ENCODE data around the gene CFAP54.
"Not testable (repeated sequence)": the region's sequence is repeated elsewhere in the genome, so short reads cannot be mapped to it uniquely, and the experiment has no call there.

The CFAP54 gene

DNA sequence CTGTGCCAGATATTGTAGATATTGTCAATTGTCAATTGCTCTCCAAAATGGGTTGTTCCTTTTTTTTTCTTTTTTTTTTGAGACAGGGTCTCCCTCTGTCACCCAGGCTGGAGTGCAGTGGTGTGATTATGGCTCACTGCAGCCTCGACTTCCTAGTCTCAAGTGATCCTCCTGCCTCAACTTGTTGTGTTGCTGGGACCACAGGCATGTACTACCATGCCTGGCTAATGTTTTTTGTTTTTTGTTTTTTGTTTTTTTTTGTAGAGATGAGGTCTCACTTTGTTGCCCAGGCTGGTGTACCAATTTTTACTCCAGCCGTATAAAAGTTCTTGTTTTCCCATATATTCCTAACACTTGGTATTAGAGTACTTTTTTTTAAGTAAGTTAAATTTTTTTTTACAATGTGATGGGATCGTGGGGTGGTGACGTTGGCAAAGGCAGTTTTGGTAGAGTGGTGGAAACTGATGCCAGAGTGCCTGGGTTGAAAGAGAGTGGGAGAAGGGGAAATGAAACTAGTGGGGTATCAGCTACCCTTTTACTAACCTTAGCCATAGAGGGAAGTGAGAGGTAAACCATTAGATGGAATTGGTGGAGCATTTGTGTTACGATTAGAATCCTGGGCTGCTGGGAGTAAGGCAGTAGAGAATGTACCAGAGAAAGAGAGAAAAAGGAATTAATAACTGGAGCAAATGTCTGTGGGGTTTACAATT, 33.0 kb upstream of the CFAP54 start:
- TF ChIP-seq SPI1 (IDR thresholded peaks at IDR 0.05; ENCODE audit: low read depth, low read length) (peak; percentile 99), POU2F2 (IDR thresholded peaks at IDR 0.05; ENCODE audit: low read depth, low read length) (no peak), TAF1 (IDR thresholded peaks at IDR 0.05; ENCODE audit: low read depth, low read length) (no peak)
- DNase-seq (ENCODE audit: insufficient read length, low spot score), result no peak
- FAIRE-seq, result peak; percentile 88

DNA sequence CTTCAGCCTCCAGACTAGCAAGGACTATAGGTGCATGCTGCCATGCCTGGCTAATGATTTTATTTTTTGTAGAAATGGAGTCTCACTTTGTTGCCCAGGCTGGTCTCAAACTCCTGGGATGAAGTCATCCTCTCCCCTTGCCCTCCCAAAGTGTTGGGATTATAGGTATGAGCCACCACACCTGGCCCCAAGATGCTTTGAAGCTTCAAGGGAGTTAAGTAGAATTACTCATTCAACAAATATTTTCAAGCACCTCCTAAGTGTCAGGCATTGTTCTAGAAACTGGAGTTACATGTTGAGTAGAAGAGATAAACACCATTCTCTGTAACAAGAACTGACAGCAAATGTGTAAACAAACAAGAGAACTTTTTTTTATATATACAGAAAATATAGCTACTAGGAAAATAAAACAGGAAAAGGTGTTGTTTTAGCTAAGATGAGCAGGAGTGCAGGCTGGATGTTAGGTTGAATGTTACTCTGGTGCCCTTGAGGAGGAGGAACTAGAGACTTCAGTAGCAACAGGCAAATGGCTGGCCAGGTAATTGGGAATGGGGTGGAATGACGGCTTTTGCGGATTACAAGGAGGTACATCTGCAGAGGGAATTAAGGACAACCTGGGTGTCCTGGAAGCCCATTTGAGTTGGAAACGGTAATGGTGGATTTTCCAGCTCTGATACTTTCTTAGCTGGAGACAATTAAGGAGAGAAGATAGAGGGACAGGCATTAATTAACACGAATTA, 32.0 kb upstream of the CFAP54 start:
- FAIRE-seq (peak; percentile 13), DNase-seq (ENCODE audit: insufficient read length, low spot score) (no peak)
- TF ChIP-seq POLR2A (IDR thresholded peaks at IDR 0.05; ENCODE audit: low read depth, low read length), result no peak
- no peak for TF ChIP-seq POU2F2 (IDR thresholded peaks at IDR 0.05; ENCODE audit: low read depth, low read length)
- TF ChIP-seq POLR2AphosphoS5 (IDR thresholded peaks at IDR 0.05; ENCODE audit: low read depth, low read length), result no peak
- TF ChIP-seq TAF1 (IDR thresholded peaks at IDR 0.05; ENCODE audit: low read depth, low read length), result no peak
- no peak for TF ChIP-seq SPI1 (IDR thresholded peaks at IDR 0.05; ENCODE audit: low read depth, low read length)
- no peak for TF ChIP-seq PAX5 (IDR thresholded peaks at IDR 0.05; ENCODE audit: insufficient read depth, low read length, severe bottlenecking)

DNA sequence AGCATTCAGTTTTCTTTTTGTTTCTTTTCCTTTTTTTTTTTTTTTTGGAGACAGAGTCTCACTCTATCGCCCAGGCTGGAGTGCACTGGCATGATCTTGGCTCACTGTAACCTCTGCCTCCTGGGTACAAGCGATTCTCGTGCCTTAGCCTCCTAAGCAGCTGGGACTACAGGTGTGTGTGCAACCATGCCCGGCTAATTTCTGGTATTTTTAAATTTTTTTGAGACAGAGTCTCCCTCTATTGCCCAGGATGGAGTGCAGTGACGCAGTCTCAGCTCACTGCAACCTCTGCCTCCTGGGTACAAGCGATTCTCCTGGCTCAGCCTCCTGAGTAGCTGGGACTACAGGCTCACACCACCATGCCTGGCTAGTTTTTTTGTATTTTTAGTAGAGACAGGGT, 30.1 kb upstream of the CFAP54 start:
- FAIRE-seq, result not testable (repeated sequence)

DNA sequence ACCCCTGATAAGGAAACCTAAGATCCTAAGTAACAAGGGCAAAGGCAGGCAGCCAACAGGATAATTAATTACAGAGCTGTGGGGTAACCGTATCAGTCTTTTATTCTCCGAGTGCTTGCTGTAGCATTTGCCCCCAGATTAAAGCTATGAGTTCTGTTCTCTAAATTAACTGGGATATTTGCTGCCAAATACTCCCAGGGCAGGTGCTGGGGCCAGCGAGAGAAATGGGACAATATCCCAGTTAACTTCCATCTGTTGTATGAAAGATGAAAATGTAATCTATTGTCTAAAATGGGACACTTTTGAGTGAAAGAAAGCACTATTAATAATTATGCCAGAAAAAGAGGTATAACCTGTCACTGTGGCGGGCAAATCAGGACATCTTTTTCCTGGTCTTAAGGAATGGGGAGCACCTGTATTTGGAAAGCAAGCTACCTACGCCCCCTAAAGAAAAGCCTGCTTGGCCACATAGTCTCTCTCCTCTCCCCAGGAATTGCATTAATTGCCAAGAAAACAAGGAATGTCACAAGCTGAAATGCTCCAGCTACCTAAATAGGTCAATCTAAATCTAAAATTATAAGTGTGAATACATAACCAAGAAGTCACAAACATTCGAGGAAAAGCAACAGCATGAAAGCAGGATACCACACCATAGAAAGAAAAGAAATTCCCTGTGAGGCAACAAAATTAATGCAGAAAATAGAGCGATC, 26.7 kb upstream of the CFAP54 start:
- TF ChIP-seq POLR2A (IDR thresholded peaks at IDR 0.05; ENCODE audit: low read depth, low read length) (no peak), PAX5 (IDR thresholded peaks at IDR 0.05; ENCODE audit: insufficient read depth, low read length, severe bottlenecking) (no peak), TAF1 (IDR thresholded peaks at IDR 0.05; ENCODE audit: low read depth, low read length) (no peak), POLR2AphosphoS5 (IDR thresholded peaks at IDR 0.05; ENCODE audit: low read depth, low read length) (no peak), SPI1 (IDR thresholded peaks at IDR 0.05; ENCODE audit: low read depth, low read length) (no peak), POU2F2 (IDR thresholded peaks at IDR 0.05; ENCODE audit: low read depth, low read length) (no peak)
- no peak for FAIRE-seq
- no peak for DNase-seq (ENCODE audit: insufficient read length, low spot score)

More for the DNA sequence above, 30.1 kb upstream of the CFAP54 start:
- not testable (repeated sequence) for DNase-seq (ENCODE audit: insufficient read length, low spot score)

- DNase-seq (ENCODE audit: insufficient read length, low spot score), result no peak
- FAIRE-seq, result peak; percentile 64
- TF ChIP-seq PAX5 (IDR thresholded peaks at IDR 0.05; ENCODE audit: insufficient read depth, low read length, severe bottlenecking) (no peak), TAF1 (IDR thresholded peaks at IDR 0.05; ENCODE audit: low read depth, low read length) (no peak), POLR2A (IDR thresholded peaks at IDR 0.05; ENCODE audit: low read depth, low read length) (no peak), POLR2AphosphoS5 (IDR thresholded peaks at IDR 0.05; ENCODE audit: low read depth, low read length) (no peak), POU2F2 (IDR thresholded peaks at IDR 0.05; ENCODE audit: low read depth, low read length) (no peak), SPI1 (IDR thresholded peaks at IDR 0.05; ENCODE audit: low read depth, low read length) (no peak)
Measured at GRCh38 chr12:96465896-96466295, 23.5 kb upstream of the CFAP54 start.

GRCh38 chr12:96466939-96467751, 22.2 kb upstream of the CFAP54 start:
- no peak for DNase-seq (ENCODE audit: insufficient read length, low spot score)
- no peak for TF ChIP-seq POU2F2 (IDR thresholded peaks at IDR 0.05; ENCODE audit: low read depth, low read length)
- no peak for TF ChIP-seq PAX5 (IDR thresholded peaks at IDR 0.05; ENCODE audit: insufficient read depth, low read length, severe bottlenecking)
- no peak for TF ChIP-seq POLR2AphosphoS5 (IDR thresholded peaks at IDR 0.05; ENCODE audit: low read depth, low read length)
- FAIRE-seq, result no peak

- peak; percentile 52 for FAIRE-seq
- TF ChIP-seq PAX5 (IDR thresholded peaks at IDR 0.05; ENCODE audit: insufficient read depth, low read length, severe bottlenecking), result no peak
- no peak for TF ChIP-seq POU2F2 (IDR thresholded peaks at IDR 0.05; ENCODE audit: low read depth, low read length)
- no peak for TF ChIP-seq POLR2A (IDR thresholded peaks at IDR 0.05; ENCODE audit: low read depth, low read length)
- no peak for TF ChIP-seq TAF1 (IDR thresholded peaks at IDR 0.05; ENCODE audit: low read depth, low read length)
- no peak for TF ChIP-seq SPI1 (IDR thresholded peaks at IDR 0.05; ENCODE audit: low read depth, low read length)
- no peak for TF ChIP-seq POLR2AphosphoS5 (IDR thresholded peaks at IDR 0.05; ENCODE audit: low read depth, low read length)
- DNase-seq (ENCODE audit: insufficient read length, low spot score), result no peak
Measured at GRCh38 chr12:96471368-96472050, 17.9 kb upstream of the CFAP54 start.

GRCh38 chr12:96472384-96472783, 17.0 kb upstream of the CFAP54 start:
- no peak for DNase-seq (ENCODE audit: insufficient read length, low spot score)
- no peak for TF ChIP-seq SPI1 (IDR thresholded peaks at IDR 0.05; ENCODE audit: low read depth, low read length)
- no peak for TF ChIP-seq TAF1 (IDR thresholded peaks at IDR 0.05; ENCODE audit: low read depth, low read length)
- no peak for TF ChIP-seq POU2F2 (IDR thresholded peaks at IDR 0.05; ENCODE audit: low read depth, low read length)
- TF ChIP-seq POLR2AphosphoS5 (IDR thresholded peaks at IDR 0.05; ENCODE audit: low read depth, low read length), result no peak
- TF ChIP-seq PAX5 (IDR thresholded peaks at IDR 0.05; ENCODE audit: insufficient read depth, low read length, severe bottlenecking), result no peak
- no peak for TF ChIP-seq POLR2A (IDR thresholded peaks at IDR 0.05; ENCODE audit: low read depth, low read length)
- peak; percentile 23 for FAIRE-seq

All from GM12891 (cell line).